Esophagus squamous epithelium (tissue), 4 donors: ENCODE results near the gene SPATA13.

Experiments
- POLR2A ChIP-seq, 4 donors: fragments of 450-650 bp; IDR thresholded peaks; one replicate each; pipeline ENCODE4 v1.6.1; 2017; ENCODE audit warnings: antibody characterized with exemption in 4 of 4, mild to moderate bottlenecking in 4 of 4, moderate library complexity in 3 of 4
- TF ChIP-seq, protein P1 (sequence below), 6 experiments: fragments of 450-650 bp in 4 of 6; fragments of 200-600 bp in 2 of 6; sonication (generic) in 2 of 6; IDR thresholded peaks; one replicate each; pipeline ENCODE4 v1.5.1; 2016 to 2019; ENCODE audit warnings: antibody characterized with exemption in 6 of 6, mild to moderate bottlenecking in 4 of 6, moderate library complexity in 4 of 6

DNA sequence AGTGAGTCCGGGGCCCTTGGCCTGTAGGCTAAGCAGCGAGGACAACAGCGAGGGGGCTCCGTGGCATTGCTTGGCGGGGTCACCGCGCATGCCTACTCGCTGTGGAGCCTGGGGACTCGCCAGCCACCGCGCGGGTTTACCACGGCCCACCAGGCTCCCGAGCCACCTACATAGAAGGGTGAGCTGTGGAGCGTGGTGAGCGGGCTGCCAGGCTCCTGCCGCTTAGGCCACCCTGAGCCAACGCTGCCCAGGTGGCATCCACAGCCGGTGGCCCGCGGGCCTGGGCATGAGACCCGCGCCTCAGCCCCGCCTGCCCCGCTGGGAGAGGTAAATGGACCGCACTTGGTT is 180.1 kb downstream of the SPATA13 start:
- TF ChIP-seq, protein P1, sequence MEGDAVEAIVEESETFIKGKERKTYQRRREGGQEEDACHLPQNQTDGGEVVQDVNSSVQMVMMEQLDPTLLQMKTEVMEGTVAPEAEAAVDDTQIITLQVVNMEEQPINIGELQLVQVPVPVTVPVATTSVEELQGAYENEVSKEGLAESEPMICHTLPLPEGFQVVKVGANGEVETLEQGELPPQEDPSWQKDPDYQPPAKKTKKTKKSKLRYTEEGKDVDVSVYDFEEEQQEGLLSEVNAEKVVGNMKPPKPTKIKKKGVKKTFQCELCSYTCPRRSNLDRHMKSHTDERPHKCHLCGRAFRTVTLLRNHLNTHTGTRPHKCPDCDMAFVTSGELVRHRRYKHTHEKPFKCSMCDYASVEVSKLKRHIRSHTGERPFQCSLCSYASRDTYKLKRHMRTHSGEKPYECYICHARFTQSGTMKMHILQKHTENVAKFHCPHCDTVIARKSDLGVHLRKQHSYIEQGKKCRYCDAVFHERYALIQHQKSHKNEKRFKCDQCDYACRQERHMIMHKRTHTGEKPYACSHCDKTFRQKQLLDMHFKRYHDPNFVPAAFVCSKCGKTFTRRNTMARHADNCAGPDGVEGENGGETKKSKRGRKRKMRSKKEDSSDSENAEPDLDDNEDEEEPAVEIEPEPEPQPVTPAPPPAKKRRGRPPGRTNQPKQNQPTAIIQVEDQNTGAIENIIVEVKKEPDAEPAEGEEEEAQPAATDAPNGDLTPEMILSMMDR (IDR thresholded peaks at IDR 0.05), result no peak
- TF ChIP-seq POLR2A (IDR thresholded peaks at IDR 0.05), result no peak
